GM12878 (cell line): ENCODE data around the gene PPP5C. TPM values are rescaled to one million over a fixed set of nuclear protein-coding genes. Genes with fewer than 3 reads are reported as not detected.
A peak's percentile ranks its signal among the peaks of the same experiment; 100 is the strongest.

ENCODE experiments used
- BCL11A ChIP-seq: IDR thresholded peaks from 2 replicates; pipeline ENCODE4 v1.6.1; 2011; ENCODE audit warnings: low read depth, low read length
- CBX3 ChIP-seq: fragments of 200-600 bp; sonication (generic); IDR thresholded peaks from 2 replicates; pipeline ENCODE4 v1.6.1; 2016; ENCODE audit warnings: low read depth, borderline replicate concordance
- CHD2 ChIP-seq: IDR thresholded peaks from 2 replicates; pipeline ENCODE4 v1.6.1; 2011; ENCODE audit warnings: low read depth, low read length, improper control_type of control experiment, borderline replicate concordance
- EP300 ChIP-seq, 2 experiments: fragments of 150-350 bp in 1 of 2; IDR thresholded peaks; 2 replicates each; pipeline ENCODE4 v1.6.1; 2011 to 2012; ENCODE audit warnings: low read depth in 2 of 2, low read length in 2 of 2, borderline replicate concordance in 1 of 2, improper control_type of control experiment in 1 of 2, inconsistent platforms in 1 of 2; ENCODE audit not compliant: control insufficient read depth in 1 of 2
- ETV6 ChIP-seq, 2 experiments: fragments of 450-650 bp in 1 of 2; IDR thresholded peaks in 1 of 2; conservative IDR thresholded peaks in 1 of 2; 2 replicates each; pipeline ENCODE4 v1.6.1; 2014; ENCODE audit warnings: antibody characterized with exemption in 1 of 2, borderline replicate concordance in 1 of 2, low read depth in 1 of 2, mild to moderate bottlenecking in 1 of 2, moderate library complexity in 1 of 2
- IKZF1 ChIP-seq: fragments of 450-650 bp; conservative IDR thresholded peaks from 2 replicates; pipeline ENCODE4 v1.6.1; 2017; ENCODE audit warnings: antibody characterized with exemption, mild to moderate bottlenecking
- MTA2 ChIP-seq: fragments of 450-650 bp; IDR thresholded peaks from 2 replicates; pipeline ENCODE4 v1.6.1; 2016; ENCODE audit warnings: low read depth, mild to moderate bottlenecking, moderate library complexity
- POLR2A ChIP-seq: IDR thresholded peaks from 2 replicates; pipeline ENCODE4 v1.6.1; 2011; ENCODE audit warnings: low read depth, mild to moderate bottlenecking, low read length
- SREBF2 ChIP-seq: IDR thresholded peaks from 2 replicates; pipeline ENCODE4 v1.6.1; 2012; ENCODE audit warnings: mild to moderate bottlenecking, low read length
- STAT3 ChIP-seq: IDR thresholded peaks from 2 replicates; pipeline ENCODE4 v1.6.1; 2011; ENCODE audit warnings: low read depth, low read length, improper control_type of control experiment
- YY1 ChIP-seq: IDR thresholded peaks from 2 replicates; pipeline ENCODE4 v1.6.1; 2011; ENCODE audit warnings: low read depth, mild to moderate bottlenecking, low read length
- ZBTB4 ChIP-seq: fragments of 450-650 bp; formaldehyde crosslinking; IDR thresholded peaks from 2 replicates; pipeline ENCODE4 v1.4.0; 2022; ENCODE audit warnings: mild to moderate bottlenecking, moderate library complexity
- ZNF274 ChIP-seq: IDR thresholded peaks from one replicate; pipeline ENCODE4 v1.8.0; 2011; ENCODE audit not compliant: insufficient read length, insufficient read depth
- ZNF384 ChIP-seq: IDR thresholded peaks from 2 replicates; pipeline ENCODE4 v1.6.1; 2012; ENCODE audit warnings: low read depth, mild to moderate bottlenecking, low read length, improper control_type of control experiment, borderline replicate concordance
- ZNF592 ChIP-seq: fragments of 450-650 bp; IDR thresholded peaks from 2 replicates; pipeline ENCODE4 v1.6.1; 2017; ENCODE audit warnings: mild to moderate bottlenecking, moderate library complexity
- ZNF622 ChIP-seq: fragments of 450-650 bp; IDR thresholded peaks from 2 replicates; pipeline ENCODE4 v1.6.1; 2017; ENCODE audit warnings: mild to moderate bottlenecking, inconsistent platforms
- ZNF687 ChIP-seq: fragments of 450-650 bp; IDR thresholded peaks from 2 replicates; pipeline ENCODE4 v1.6.1; 2017; ENCODE audit warnings: mild to moderate bottlenecking, moderate library complexity
- polyA plus RNA-seq, 11 experiments: library from polyadenylated mRNA; depleted of rRNA in 4 of 11; unstranded in 6 of 11; stranded (reverse) in 5 of 11; fragments of >200 nt; fragmentation: Nextera tagmentation in 4 of 11; fragmentation: Illumina TruSeq in 1 of 11; extraction: Ambion mirVana in 4 of 11; extraction: Trizol in 1 of 11; gene quantifications; 1 replicate in 1 of 11; 2 replicates in 10 of 11; pipeline versions ENCODE4 v1.2.1 to v1.2.3, GENCODE V29; 2011 to 2016; ENCODE audit warnings: inconsistent platforms in 2 of 11, missing spikeins in 2 of 11, low read depth in 1 of 11
- total RNA-seq, 4 experiments: library from RNA; depleted of rRNA in 3 of 4; stranded (reverse); fragments of >200 nt in 3 of 4; fragmentation: Illumina TruSeq in 1 of 4; extraction: Trizol in 1 of 4; gene quantifications; 2 replicates each; pipeline versions ENCODE4 v1.2.1 to v1.2.3, GENCODE V29; 2013 to 2021

PPP5C gene
- total and polyA plus RNA-seq, 10 of the 15 experiments (the other 5 are each of a cell fraction or from before 2014, with no cell fraction given): 1.1 to 154 (median 94.5) TPM

GRCh38 chr19:46350758-46351159 is 3.9 kb downstream of the PPP5C start (continued):
- TF ChIP-seq ZNF592 (peak; percentile 76; the same call in 1 of the 2 replicates), ETV6 (conservative IDR thresholded peaks at IDR 0.05 in 1 of 2, IDR thresholded peaks at IDR 0.05 in 1 of 2; ENCODE audit: borderline replicate concordance in 1 of 2, low read depth in 1 of 2) (peak in 1 of 2 experiments; percentile 37; a peak in 1 of 4 replicates), ZNF687 (peak; percentile 99), IKZF1 (peak; percentile 8; the same call in 1 of the 2 replicates), ZNF622 (no peak), BCL11A (no peak), ZNF274 (no peak), POLR2A (peak; percentile 49; the same call in 1 of the 2 replicates), STAT3 (0 out of 2 replicates have a peak, but pooled peaks have one; percentile 16), ZNF384 (peak; percentile 32; the same call in 1 of the 2 replicates), MTA2 (no peak), SREBF2 (no peak), CHD2 (peak; percentile 47; the same call in 1 of the 2 replicates), YY1 (0 out of 2 replicates have a peak, but pooled peaks have one; percentile 13), EP300 (IDR thresholded peaks at IDR 0.05; ENCODE audit: borderline replicate concordance in 1 of 2, control insufficient read depth in 1 of 2, low read depth in 2 of 2, low read length in 2 of 2) (no peak), ZBTB4 (CRISPR knock-in tag) (no peak), CBX3 (no peak)
